Testis (tissue), 3 donors: ENCODE results near the gene TTLL9. TPM values are rescaled to one million over a fixed set of nuclear protein-coding genes. Genes with fewer than 3 reads are reported as not detected.

ENCODE experiments used
- DNase-seq: peaks from one replicate; pipeline ENCODE4 v3.0.0-alpha.2; 2019
- H3K27ac ChIP-seq, 2 donors: fragments of 200-600 bp; sonication (generic); one replicate each; pipeline ENCODE4 v1.5.1; 2019
- H3K27me3 ChIP-seq: fragments of 200-600 bp; sonication (generic); one replicate; pipeline ENCODE4 v1.5.1; 2019
- H3K36me3 ChIP-seq: fragments of 200-600 bp; sonication (generic); one replicate; pipeline ENCODE4 v1.5.1; 2017; ENCODE audit warnings: low read depth; ENCODE audit errors: missing control alignments
- H3K4me1 ChIP-seq: fragments of 200-600 bp; sonication (generic); one replicate; pipeline ENCODE4 v1.5.1; 2019
- H3K4me3 ChIP-seq, 2 donors: fragments of 200-600 bp; sonication (generic); one replicate each; pipeline ENCODE4 v1.5.1; 2017 to 2019
- H3K9me3 ChIP-seq: fragments of 200-600 bp; sonication (generic); one replicate; pipeline ENCODE4 v1.5.1; 2017
- POLR2A ChIP-seq: fragments of 450-650 bp; IDR thresholded peaks from one replicate; pipeline ENCODE4 v1.6.1; 2017; ENCODE audit warnings: antibody characterized with exemption, mild to moderate bottlenecking, moderate library complexity
- WGBS, 2 donors: methylation state at CpG; one replicate each; pipeline ENCODE4 v1.1.5; 2018; 5-methylcytosine and 5-hydroxymethylcytosine counted together
- intact Hi-C: fragments of 100-400 bp; cut with DNase I; formaldehyde crosslinking; loops from one replicate; pipeline ENCODE4 v1.15.1; 2023; ENCODE audit warnings: low total_unique reads
- polyA plus RNA-seq: library from polyadenylated mRNA; stranded (reverse); fragments of 350-450 nt; fragmentation: Illumina TruSeq; extraction: RNeasy Lipid Tissue Mini Kit (QIAGEN cat#74804); gene quantifications from one replicate; pipeline ENCODE4 v1.2.3, GENCODE V29; 2014; ENCODE audit warnings: low read depth, low replicate concordance; ENCODE audit not compliant: insufficient read depth
- total RNA-seq, 2 donors: library from RNA; depleted of rRNA; stranded (reverse); fragments of >200 nt; gene quantifications; one replicate each; pipeline ENCODE4 v1.2.3, GENCODE V29; 2016
- TF ChIP-seq, protein P1 (sequence below), 3 experiments: fragments of 450-650 bp in 2 of 3; fragments of 200-600 bp in 1 of 3; sonication (generic) in 1 of 3; IDR thresholded peaks; one replicate each; pipeline ENCODE4 v1.5.1; 2016 to 2019; ENCODE audit warnings: antibody characterized with exemption in 3 of 3, mild to moderate bottlenecking in 2 of 3, moderate library complexity in 1 of 3

Gene TTLL9
- total and polyA plus RNA-seq, 3 donors from 2014 or later, result 8.7 to 32.7 (median 19.1) TPM

DNA sequence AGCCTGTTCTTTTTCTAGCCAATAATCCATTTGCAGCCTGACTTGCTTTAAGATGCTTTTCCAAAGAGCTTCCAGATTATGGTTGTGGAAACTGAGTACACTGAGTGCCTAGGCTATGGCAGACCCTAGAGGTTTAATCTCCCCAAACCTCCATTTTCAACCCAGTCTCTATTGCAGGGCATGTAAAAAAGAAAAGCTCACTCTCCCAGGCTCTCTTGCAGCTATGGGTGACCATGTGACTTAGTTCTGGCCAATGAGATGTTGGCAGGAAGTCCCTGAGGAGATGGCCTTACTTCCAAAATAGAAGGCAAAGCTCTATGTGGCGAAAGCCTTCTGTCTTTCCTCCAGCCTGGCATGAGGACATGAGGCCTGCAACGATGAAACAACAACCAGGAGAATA is 77.6 kb downstream of the TTLL9 start:
- intact Hi-C loops, result no loop called here
- TF ChIP-seq POLR2A, result no peak
- TF ChIP-seq, protein P1, sequence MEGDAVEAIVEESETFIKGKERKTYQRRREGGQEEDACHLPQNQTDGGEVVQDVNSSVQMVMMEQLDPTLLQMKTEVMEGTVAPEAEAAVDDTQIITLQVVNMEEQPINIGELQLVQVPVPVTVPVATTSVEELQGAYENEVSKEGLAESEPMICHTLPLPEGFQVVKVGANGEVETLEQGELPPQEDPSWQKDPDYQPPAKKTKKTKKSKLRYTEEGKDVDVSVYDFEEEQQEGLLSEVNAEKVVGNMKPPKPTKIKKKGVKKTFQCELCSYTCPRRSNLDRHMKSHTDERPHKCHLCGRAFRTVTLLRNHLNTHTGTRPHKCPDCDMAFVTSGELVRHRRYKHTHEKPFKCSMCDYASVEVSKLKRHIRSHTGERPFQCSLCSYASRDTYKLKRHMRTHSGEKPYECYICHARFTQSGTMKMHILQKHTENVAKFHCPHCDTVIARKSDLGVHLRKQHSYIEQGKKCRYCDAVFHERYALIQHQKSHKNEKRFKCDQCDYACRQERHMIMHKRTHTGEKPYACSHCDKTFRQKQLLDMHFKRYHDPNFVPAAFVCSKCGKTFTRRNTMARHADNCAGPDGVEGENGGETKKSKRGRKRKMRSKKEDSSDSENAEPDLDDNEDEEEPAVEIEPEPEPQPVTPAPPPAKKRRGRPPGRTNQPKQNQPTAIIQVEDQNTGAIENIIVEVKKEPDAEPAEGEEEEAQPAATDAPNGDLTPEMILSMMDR (IDR thresholded peaks at IDR 0.05), result no peak
- H3K27ac ChIP-seq, result no peak overlapping the region
- no peaks in the 10 kb centered on the region for H3K27me3 ChIP-seq
- H3K9me3 ChIP-seq, result no peaks in the 10 kb centered on the region
- WGBS, 2 donors, result 97 to 98% methylated on average over 2 of the region's 2 CpGs
- H3K4me1 ChIP-seq, result peaks cover 31% of the 10 kb centered on the region
- no peak overlapping the region for H3K4me3 ChIP-seq
- H3K36me3 ChIP-seq, result no peaks in the 10 kb centered on the region
- DNase-seq, result no peak

DNA sequence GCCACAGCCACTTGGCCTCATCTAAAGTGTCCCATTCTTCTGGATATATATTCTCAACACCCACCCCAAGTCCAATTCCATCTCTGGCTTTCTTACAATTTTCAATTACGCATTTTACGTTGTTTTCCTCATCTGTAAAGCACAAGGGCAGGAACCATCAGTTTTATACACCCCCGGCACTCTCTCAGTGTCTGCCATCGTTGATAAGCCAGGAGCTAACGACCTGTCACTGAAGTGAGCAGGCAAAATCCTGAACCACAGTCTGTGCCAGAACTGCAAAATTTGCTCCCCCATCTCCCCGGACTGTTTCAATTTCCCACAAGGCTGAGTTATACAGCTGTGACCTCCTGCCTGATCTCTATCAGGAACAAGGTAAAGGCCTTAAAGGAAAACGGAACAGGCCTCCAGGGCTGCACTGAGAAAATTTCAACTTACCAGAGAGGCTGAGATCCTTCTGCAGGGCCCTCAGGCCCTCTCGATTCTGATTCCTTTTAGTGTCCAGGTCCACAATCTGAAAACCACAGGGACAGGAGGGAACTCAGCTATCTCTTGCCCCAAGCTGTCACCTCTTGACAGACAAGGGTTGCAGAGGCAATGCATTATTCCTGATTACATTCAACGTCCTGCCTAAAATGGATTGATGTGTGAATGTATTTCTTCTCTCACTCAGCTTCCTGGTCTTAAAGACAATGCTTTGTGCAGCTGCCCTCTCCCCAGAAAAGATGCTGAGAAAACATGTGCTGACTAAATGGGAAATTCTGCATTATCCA is 79.6 kb downstream of the TTLL9 start:
- Histone ChIP-seq H3K27me3 (no peaks in the 10 kb centered on the region), H3K27ac (no peak overlapping the region), H3K4me1 (peaks cover 18% of the 10 kb centered on the region), H3K4me3 (no peak overlapping the region), H3K36me3 (no peaks in the 10 kb centered on the region), H3K9me3 (no peaks in the 10 kb centered on the region)
- 48 to 54% methylated on average over 9 of the region's 9 CpGs for WGBS, 2 donors
- TF ChIP-seq POLR2A, result no peak
- TF ChIP-seq, protein P1 (IDR thresholded peaks at IDR 0.05), result no peak
- intact Hi-C loops, result loop anchor here (5.0 to 10.0 kb wide), 2 partner anchors 83 to 125 kb away; no protein-coding TSS in a partner anchor
- no peak for DNase-seq

DNA sequence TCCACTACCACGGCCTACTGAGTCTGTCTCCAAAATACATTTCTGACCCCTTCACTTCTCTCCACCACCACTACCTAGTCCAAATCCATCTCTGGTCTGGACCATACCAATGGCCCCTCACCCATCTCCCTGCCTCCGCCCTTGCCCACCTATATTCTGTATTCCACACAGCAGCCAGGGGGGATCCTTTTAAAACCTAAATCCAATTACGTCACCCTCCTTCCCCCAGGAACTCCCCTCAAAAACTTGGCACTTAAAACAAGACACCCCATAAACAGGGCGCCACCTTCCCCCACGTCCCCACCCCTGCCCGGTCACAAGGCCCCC is 80.7 kb downstream of the TTLL9 start:
- H3K9me3 ChIP-seq, result no peaks in the 10 kb centered on the region
- intact Hi-C loops, result loop anchor here (5.0 to 10.0 kb wide), 2 partner anchors 84 to 126 kb away; no protein-coding TSS in a partner anchor
- no peaks in the 10 kb centered on the region for H3K36me3 ChIP-seq
- H3K27me3 ChIP-seq, result no peaks in the 10 kb centered on the region
- H3K27ac ChIP-seq, result peak overlapping the region; percentile 55 to 84
- TF ChIP-seq POLR2A, result no peak
- TF ChIP-seq, protein P1 (IDR thresholded peaks at IDR 0.05), result no peak
- no peak for DNase-seq
- WGBS, 2 donors, result 0 to 6% methylated on average over 6 of the region's 6 CpGs
- peak overlapping the region; percentile 90 to 97 for H3K4me3 ChIP-seq
- peaks cover 12% of the 10 kb centered on the region for H3K4me1 ChIP-seq

DNA sequence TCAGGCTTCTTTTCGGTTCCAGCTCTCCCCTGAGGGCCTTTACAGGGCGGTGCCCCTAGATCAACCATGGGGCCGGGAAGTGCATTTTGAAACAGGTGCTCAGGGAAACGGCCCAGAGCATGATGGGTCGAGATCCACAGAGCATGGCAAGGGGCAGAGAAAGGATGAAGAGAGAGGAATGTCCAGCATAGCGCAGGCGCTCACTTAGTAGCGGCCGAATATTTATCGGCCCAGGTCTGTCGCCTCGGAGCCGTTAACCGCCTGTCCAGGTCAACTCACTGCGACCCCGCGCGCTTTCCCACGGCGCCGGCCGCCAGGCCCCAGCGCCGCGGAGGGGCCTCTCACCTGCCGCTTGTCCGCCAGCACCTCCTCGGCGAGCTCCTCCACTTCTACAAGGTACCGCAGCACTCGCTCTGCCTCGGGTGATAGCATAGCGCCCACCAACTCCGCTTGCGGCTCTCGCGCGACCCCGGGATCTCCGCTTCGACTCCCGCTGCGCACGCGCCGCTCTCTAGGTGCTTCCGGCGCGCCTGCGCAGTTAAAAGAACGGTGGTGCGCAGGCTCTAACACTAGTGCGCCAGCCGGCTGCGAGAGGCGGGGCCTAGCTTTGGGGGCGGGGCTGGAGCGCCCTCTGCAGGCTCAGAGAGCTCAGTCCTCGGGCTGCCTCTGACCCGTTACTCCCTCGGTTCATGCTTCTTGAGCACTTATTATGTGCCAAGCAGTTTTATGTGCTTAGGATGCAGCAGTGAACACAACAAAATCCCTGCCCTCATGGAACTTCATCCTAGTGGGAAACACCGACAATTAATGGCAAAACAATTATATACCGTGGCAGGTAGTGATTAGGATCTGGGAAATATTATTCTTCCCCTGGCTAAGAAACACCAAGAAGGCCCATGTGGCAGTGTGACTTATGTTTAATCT is 81.4 kb downstream of the TTLL9 start, which contains the start of gene PDRG1:
Gene PDRG1, minus strand, starts transcription at position 517 of the 924 bp plus-strand sequence. Its CDS starts 85 bp downstream, at position 432.
- H3K4me1 ChIP-seq, result peaks cover 12% of the 10 kb centered on the region
- no peaks in the 10 kb centered on the region for H3K36me3 ChIP-seq
- WGBS, 2 donors, result 0 to 1% methylated on average over 12 to 63 of the region's 63 CpGs
- H3K4me3 ChIP-seq, result peak within 1 kb of the TSS; percentile 90 to 97
- intact Hi-C loops, result loop anchor here (5.0 to 10.0 kb wide), 2 partner anchors 84 to 127 kb away; no protein-coding TSS in a partner anchor
- no peaks in the 10 kb centered on the region for H3K27me3 ChIP-seq
- TF ChIP-seq, protein P1 (IDR thresholded peaks at IDR 0.05), result peak; percentile 89 to 97 (median 97)
- no peak for TF ChIP-seq POLR2A
- no peaks in the 10 kb centered on the region for H3K9me3 ChIP-seq
- peak within 1 kb of the TSS; percentile 55 to 84 for H3K27ac ChIP-seq
- DNase-seq, result peak; percentile 95
